Measurements from ENCODE around the gene POP5.

The POP5 gene

DNA sequence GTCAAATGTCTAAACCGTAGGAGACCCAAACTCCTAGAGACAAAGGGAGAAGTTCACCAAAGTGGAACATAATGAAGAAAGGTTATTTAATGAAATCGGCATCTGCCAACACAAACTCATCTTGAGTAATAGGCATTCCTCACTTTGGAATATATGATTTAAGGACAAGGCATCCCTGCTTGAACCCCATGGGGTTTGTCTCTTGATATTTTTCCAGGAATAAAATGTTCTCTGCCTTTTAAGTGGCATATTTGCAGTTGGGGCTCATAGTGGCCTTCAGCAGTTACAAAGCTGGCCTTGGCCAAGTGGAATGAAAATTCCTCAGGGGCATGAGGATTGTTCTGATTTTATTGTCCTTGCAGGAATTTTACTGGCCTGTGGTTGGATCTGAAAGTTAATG is 7.1 kb downstream of the POP5 start:
- POLR2A ChIA-PET = no interaction called here
- CTCF ChIA-PET = no interaction called here

DNA sequence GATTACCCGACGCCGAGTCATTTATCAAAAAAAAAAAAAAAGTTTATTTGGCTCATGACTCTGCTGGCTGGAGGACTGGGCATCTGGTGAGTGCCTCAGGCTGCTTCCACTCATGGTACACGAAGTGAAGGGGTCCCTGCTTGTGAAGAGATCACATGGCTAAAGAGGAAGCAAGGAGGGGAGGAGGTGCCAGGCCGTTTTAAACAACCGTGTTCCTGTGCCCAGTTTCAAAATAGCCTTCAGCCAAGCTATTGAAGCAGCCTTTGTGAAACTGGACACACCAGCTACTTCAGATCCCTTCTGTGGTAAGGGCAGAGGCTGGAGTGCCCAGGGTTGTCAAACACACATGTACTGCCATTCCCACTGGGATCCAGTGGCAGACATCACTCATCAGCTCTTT is 7.6 kb downstream of the POP5 start:
- Histone ChIP-seq H3K36me3 (ENCODE audit: control insufficient read depth in 2 of 2, insufficient read depth in 1 of 2, low read length in 2 of 2) (peaks cover 70 to 95% of the 10 kb centered on the region in 2 experiments), H3K27ac (ENCODE audit: extremely low read depth, low read depth, low read length) (no peak overlapping the region), H3K9me3 (ENCODE audit: control insufficient read depth, insufficient read depth, low read depth, low read length) (no peaks in the 10 kb centered on the region), H3K4me3 (ENCODE audit: low read depth, low read length) (no peak overlapping the region), H3K4me1 (ENCODE audit: control insufficient read depth, insufficient read depth, low read length) (no peaks in the 10 kb centered on the region)
- CTCF ChIA-PET = no interaction called here
- POLR2A ChIA-PET = no interaction called here
- TF ChIP-seq ZNF266 (tag by site-specific recombination; IDR thresholded peaks at IDR 0.05; ENCODE audit: low read depth) = no peak
- TF ChIP-seq, protein P1, sequence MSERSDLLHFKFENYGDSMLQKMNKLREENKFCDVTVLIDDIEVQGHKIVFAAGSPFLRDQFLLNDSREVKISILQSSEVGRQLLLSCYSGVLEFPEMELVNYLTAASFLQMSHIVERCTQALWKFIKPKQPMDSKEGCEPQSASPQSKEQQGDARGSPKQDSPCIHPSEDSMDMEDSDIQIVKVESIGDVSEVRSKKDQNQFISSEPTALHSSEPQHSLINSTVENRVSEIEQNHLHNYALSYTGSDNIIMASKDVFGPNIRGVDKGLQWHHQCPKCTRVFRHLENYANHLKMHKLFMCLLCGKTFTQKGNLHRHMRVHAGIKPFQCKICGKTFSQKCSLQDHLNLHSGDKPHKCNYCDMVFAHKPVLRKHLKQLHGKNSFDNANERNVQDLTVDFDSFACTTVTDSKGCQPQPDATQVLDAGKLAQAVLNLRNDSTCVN (tag by site-specific recombination; optimal IDR thresholded peaks at IDR 0.05) = no peak
- no peak for TF ChIP-seq ZNF350 (tag by site-specific recombination; IDR thresholded peaks at IDR 0.05)
- TF ChIP-seq ZNF391 (tag by site-specific recombination; IDR thresholded peaks at IDR 0.05; ENCODE audit: borderline replicate concordance, low read depth) = no peak
- TF ChIP-seq ZNF544 (tag by site-specific recombination; IDR thresholded peaks at IDR 0.05) = no peak
- no peak for TF ChIP-seq ZNF623 (tag by site-specific recombination; IDR thresholded peaks at IDR 0.05)
- no peak for TF ChIP-seq ZNF324 (tag by site-specific recombination; IDR thresholded peaks at IDR 0.05)
- no peak for TF ChIP-seq ZNF654 (tag by site-specific recombination; IDR thresholded peaks at IDR 0.05; ENCODE audit: low read depth)
- no peak for TF ChIP-seq YY2 (tag by site-specific recombination; IDR thresholded peaks at IDR 0.05)
- no peak for TF ChIP-seq ZNF701 (tag by site-specific recombination; IDR thresholded peaks at IDR 0.05)
- no peak for TF ChIP-seq SETDB1 (IDR thresholded peaks at IDR 0.05; ENCODE audit: insufficient read length, low read length)
- TF ChIP-seq, protein P2, sequence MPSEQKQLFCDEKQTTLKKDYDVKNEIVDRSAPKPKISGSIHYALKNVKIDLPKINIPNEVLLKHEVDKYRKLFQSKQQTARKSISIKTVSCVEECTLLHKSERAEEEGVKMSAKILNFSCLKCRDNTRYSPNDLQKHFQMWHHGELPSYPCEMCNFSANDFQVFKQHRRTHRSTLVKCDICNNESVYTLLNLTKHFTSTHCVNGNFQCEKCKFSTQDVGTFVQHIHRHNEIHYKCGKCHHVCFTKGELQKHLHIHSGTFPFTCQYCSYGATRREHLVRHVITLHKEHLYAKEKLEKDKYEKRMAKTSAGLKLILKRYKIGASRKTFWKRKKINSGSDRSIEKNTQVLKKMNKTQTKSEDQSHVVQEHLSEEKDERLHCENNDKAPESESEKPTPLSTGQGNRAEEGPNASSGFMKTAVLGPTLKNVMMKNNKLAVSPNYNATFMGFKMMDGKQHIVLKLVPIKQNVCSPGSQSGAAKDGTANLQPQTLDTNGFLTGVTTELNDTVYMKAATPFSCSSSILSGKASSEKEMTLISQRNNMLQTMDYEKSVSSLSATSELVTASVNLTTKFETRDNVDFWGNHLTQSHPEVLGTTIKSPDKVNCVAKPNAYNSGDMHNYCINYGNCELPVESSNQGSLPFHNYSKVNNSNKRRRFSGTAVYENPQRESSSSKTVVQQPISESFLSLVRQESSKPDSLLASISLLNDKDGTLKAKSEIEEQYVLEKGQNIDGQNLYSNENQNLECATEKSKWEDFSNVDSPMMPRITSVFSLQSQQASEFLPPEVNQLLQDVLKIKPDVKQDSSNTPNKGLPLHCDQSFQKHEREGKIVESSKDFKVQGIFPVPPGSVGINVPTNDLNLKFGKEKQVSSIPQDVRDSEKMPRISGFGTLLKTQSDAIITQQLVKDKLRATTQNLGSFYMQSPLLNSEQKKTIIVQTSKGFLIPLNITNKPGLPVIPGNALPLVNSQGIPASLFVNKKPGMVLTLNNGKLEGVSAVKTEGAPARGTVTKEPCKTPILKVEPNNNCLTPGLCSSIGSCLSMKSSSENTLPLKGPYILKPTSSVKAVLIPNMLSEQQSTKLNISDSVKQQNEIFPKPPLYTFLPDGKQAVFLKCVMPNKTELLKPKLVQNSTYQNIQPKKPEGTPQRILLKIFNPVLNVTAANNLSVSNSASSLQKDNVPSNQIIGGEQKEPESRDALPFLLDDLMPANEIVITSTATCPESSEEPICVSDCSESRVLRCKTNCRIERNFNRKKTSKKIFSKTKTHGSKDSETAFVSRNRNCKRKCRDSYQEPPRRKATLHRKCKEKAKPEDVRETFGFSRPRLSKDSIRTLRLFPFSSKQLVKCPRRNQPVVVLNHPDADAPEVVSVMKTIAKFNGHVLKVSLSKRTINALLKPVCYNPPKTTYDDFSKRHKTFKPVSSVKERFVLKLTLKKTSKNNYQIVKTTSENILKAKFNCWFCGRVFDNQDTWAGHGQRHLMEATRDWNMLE (tag by site-specific recombination; conservative IDR thresholded peaks at IDR 0.05; ENCODE audit: low read depth) = no peak
- no peak for TF ChIP-seq ZNF426 (tag by site-specific recombination; IDR thresholded peaks at IDR 0.05)
- TF ChIP-seq, protein P3, sequence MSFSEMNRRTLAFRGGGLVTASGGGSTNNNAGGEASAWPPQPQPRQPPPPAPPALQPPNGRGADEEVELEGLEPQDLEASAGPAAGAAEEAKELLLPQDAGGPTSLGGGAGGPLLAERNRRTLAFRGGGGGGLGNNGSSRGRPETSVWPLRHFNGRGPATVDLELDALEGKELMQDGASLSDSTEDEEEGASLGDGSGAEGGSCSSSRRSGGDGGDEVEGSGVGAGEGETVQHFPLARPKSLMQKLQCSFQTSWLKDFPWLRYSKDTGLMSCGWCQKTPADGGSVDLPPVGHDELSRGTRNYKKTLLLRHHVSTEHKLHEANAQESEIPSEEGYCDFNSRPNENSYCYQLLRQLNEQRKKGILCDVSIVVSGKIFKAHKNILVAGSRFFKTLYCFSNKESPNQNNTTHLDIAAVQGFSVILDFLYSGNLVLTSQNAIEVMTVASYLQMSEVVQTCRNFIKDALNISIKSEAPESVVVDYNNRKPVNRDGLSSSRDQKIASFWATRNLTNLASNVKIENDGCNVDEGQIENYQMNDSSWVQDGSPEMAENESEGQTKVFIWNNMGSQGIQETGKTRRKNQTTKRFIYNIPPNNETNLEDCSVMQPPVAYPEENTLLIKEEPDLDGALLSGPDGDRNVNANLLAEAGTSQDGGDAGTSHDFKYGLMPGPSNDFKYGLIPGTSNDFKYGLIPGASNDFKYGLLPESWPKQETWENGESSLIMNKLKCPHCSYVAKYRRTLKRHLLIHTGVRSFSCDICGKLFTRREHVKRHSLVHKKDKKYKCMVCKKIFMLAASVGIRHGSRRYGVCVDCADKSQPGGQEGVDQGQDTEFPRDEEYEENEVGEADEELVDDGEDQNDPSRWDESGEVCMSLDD (tag by site-specific recombination; IDR thresholded peaks at IDR 0.05) = no peak
- TF ChIP-seq, protein P4, sequence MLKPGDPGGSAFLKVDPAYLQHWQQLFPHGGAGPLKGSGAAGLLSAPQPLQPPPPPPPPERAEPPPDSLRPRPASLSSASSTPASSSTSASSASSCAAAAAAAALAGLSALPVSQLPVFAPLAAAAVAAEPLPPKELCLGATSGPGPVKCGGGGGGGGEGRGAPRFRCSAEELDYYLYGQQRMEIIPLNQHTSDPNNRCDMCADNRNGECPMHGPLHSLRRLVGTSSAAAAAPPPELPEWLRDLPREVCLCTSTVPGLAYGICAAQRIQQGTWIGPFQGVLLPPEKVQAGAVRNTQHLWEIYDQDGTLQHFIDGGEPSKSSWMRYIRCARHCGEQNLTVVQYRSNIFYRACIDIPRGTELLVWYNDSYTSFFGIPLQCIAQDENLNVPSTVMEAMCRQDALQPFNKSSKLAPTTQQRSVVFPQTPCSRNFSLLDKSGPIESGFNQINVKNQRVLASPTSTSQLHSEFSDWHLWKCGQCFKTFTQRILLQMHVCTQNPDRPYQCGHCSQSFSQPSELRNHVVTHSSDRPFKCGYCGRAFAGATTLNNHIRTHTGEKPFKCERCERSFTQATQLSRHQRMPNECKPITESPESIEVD (tag by site-specific recombination; IDR thresholded peaks at IDR 0.05) = no peak
- no peak for TF ChIP-seq ZNF76 (tag by site-specific recombination; IDR thresholded peaks at IDR 0.05; ENCODE audit: borderline replicate concordance, low read depth)
- no peak for TF ChIP-seq ZBTB20 (tag by site-specific recombination; IDR thresholded peaks at IDR 0.05)

More for the DNA sequence above, 7.1 kb downstream of the POP5 start:
- no peaks in the 10 kb centered on the region for H3K4me1 ChIP-seq (ENCODE audit: control insufficient read depth, insufficient read depth, low read length)
- no peaks in the 10 kb centered on the region for H3K9me3 ChIP-seq (ENCODE audit: control insufficient read depth, insufficient read depth, low read depth, low read length)
- no peak overlapping the region for H3K27ac ChIP-seq (ENCODE audit: extremely low read depth, low read depth, low read length)
- H3K4me3 ChIP-seq (ENCODE audit: low read depth, low read length) = no peak overlapping the region
- H3K36me3 ChIP-seq (ENCODE audit: control insufficient read depth in 2 of 2, insufficient read depth in 1 of 2, low read length in 2 of 2) = peaks cover 67 to 95% of the 10 kb centered on the region in 2 experiments
- TF ChIP-seq, protein P5, sequence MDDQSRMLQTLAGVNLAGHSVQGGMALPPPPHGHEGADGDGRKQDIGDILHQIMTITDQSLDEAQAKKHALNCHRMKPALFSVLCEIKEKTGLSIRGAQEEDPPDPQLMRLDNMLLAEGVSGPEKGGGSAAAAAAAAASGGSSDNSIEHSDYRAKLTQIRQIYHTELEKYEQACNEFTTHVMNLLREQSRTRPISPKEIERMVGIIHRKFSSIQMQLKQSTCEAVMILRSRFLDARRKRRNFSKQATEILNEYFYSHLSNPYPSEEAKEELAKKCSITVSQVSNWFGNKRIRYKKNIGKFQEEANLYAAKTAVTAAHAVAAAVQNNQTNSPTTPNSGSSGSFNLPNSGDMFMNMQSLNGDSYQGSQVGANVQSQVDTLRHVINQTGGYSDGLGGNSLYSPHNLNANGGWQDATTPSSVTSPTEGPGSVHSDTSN (CRISPR knock-in tag; IDR thresholded peaks at IDR 0.05) = no peak
- TF ChIP-seq ZNF248 (tag by site-specific recombination; IDR thresholded peaks at IDR 0.05) (no peak), KLF7 (tag by site-specific recombination; IDR thresholded peaks at IDR 0.05; ENCODE audit: borderline replicate concordance) (no peak), ZNF529 (tag by site-specific recombination; IDR thresholded peaks at IDR 0.05; ENCODE audit: insufficient replicate concordance) (no peak), ZNF701 (tag by site-specific recombination; IDR thresholded peaks at IDR 0.05) (no peak), ZNF184 (tag by site-specific recombination; IDR thresholded peaks at IDR 0.05) (no peak)
- TF ChIP-seq, protein P6, sequence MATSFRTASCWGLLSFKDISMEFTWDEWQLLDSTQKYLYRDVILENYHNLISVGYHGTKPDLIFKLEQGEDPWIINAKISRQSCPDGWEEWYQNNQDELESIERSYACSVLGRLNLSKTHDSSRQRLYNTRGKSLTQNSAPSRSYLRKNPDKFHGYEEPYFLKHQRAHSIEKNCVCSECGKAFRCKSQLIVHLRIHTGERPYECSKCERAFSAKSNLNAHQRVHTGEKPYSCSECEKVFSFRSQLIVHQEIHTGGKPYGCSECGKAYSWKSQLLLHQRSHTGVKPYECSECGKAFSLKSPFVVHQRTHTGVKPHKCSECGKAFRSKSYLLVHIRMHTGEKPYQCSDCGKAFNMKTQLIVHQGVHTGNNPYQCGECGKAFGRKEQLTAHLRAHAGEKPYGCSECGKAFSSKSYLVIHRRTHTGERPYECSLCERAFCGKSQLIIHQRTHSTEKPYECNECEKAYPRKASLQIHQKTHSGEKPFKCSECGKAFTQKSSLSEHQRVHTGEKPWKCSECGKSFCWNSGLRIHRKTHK (tag by site-specific recombination; IDR thresholded peaks at IDR 0.05) = no peak
